H1 (cell line): Measurements from ENCODE around the gene SNX3. TPM values are rescaled to one million over a fixed set of nuclear protein-coding genes. Genes with fewer than 3 reads are reported as not detected.

ENCODE experiments used
- CTCF ChIA-PET: fragments of 300-600 bp; sonication (Branson Sonifier 250); formaldehyde crosslinking; loops from one replicate; lab custom pipeline; 2021; ENCODE audit not compliant: partially characterized antibody; lab: Charles Lee
- POLR2A ChIA-PET: fragments of 300-600 bp; sonication (Branson Sonifier 250); formaldehyde crosslinking; loops from one replicate; lab custom pipeline; 2021; ENCODE audit warnings: inconsistent platforms; ENCODE audit not compliant: partially characterized antibody; lab: Charles Lee
- DNase-seq, 2 experiments: peaks; one replicate each; pipeline versions ENCODE4 v3.0.0 to v3.0.0-alpha.2; 2010 to 2022; ENCODE audit warnings: low spot score in 2 of 2, low read depth in 1 of 2, mixed read lengths in 1 of 2
- FAIRE-seq: peaks from 2 replicates; lab custom pipeline; 2011; peaks lifted over from hg19 to GRCh38; lab: Jason Lieb, UNC
- H2AFZ ChIP-seq: 2 replicates; pipeline ENCODE4 v1.8.1; 2012; ENCODE audit warnings: low read length, inconsistent platforms
- H2AK5ac ChIP-seq: 2 replicates; pipeline ENCODE4 v1.6.1; 2013; ENCODE audit warnings: low read depth, low read length
- H2BK120ac ChIP-seq: replicated peaks from 2 replicates; pipeline ENCODE3; 2013; ENCODE audit warnings: low read depth, low read length, inconsistent platforms
- H2BK12ac ChIP-seq: 2 replicates; pipeline ENCODE4 v1.6.1; 2013; ENCODE audit warnings: low read depth, low read length
- H2BK15ac ChIP-seq: 2 replicates; pipeline ENCODE4 v1.6.1; 2013; ENCODE audit warnings: low read length
- H2BK20ac ChIP-seq: 2 replicates; pipeline ENCODE4 v1.6.1; 2013; ENCODE audit warnings: low read length
- H2BK5ac ChIP-seq: 2 replicates; pipeline ENCODE4 v1.6.1; 2013; ENCODE audit warnings: low read depth, low read length
- H3K14ac ChIP-seq: 2 replicates; pipeline ENCODE4 v1.6.1; 2013; ENCODE audit warnings: inconsistent platforms; ENCODE audit not compliant: insufficient read length
- H3K18ac ChIP-seq: 2 replicates; pipeline ENCODE4 v1.6.1; 2013; ENCODE audit warnings: low read length; ENCODE audit errors: extremely low read depth
- H3K23ac ChIP-seq: 2 replicates; pipeline ENCODE4 v1.6.1; 2013; ENCODE audit warnings: inconsistent platforms; ENCODE audit not compliant: insufficient read length
- H3K23me2 ChIP-seq: 2 replicates; pipeline ENCODE4 v1.6.1; 2013; ENCODE audit warnings: low read depth, low read length
- H3K27ac ChIP-seq: 2 replicates; pipeline ENCODE4 v1.6.1; 2011; ENCODE audit warnings: low read depth, low read length, inconsistent platforms
- H3K27me3 ChIP-seq, 4 experiments: replicated peaks in 1 of 4; 1 replicate in 1 of 4; 2 replicates in 3 of 4; pipeline versions ENCODE4 v1.6.1 to v1.8.1; 2011 to 2013; ENCODE audit warnings: low read length in 3 of 4, mild to moderate bottlenecking in 3 of 4, inconsistent platforms in 2 of 4, mixed read lengths in 2 of 4, moderate library complexity in 1 of 4; ENCODE audit not compliant: control insufficient read depth in 3 of 4, insufficient read depth in 3 of 4; ENCODE audit errors: extremely low read depth in 1 of 4
- H3K36me3 ChIP-seq, 4 experiments: 2 replicates each; pipeline versions ENCODE4 v1.6.1 to v1.8.1; 2011 to 2013; ENCODE audit warnings: mild to moderate bottlenecking in 4 of 4, low read length in 3 of 4, moderate library complexity in 2 of 4, control low read depth in 1 of 4, inconsistent platforms in 1 of 4; ENCODE audit not compliant: insufficient read depth in 4 of 4, control insufficient read depth in 2 of 4
- H3K4ac ChIP-seq: replicated peaks from 2 replicates; pipeline ENCODE3; 2013; ENCODE audit warnings: low read length, low read depth, mixed read lengths, inconsistent platforms; ENCODE audit not compliant: insufficient read length
- H3K4me1 ChIP-seq, 4 experiments: replicated peaks in 1 of 4; 1 replicate in 1 of 4; 2 replicates in 3 of 4; pipeline versions ENCODE4 v1.6.1 to v1.8.1; 2011 to 2013; ENCODE audit warnings: low read length in 3 of 4, inconsistent platforms in 2 of 4, mixed read lengths in 1 of 4; ENCODE audit not compliant: insufficient read depth in 4 of 4, control insufficient read depth in 3 of 4
- H3K4me2 ChIP-seq, 2 experiments: 2 replicates each; pipeline versions ENCODE4 v1.6.1 to v1.8.1; 2011 to 2013; ENCODE audit warnings: low read depth in 2 of 2, low read length in 2 of 2, control low read depth in 1 of 2, inconsistent platforms in 1 of 2, mild to moderate bottlenecking in 1 of 2; ENCODE audit not compliant: insufficient read depth in 1 of 2
- H3K4me3 ChIP-seq, 4 experiments: fragments of 200-600, 300-600 bp in 1 of 4; sonication (generic), shearing (Covaris generic), sonication (Bioruptor Twin) in 1 of 4; 2 replicates each; pipeline versions ENCODE4 v1.5.1 to v1.8.1; 2011 to 2016; ENCODE audit warnings: low read length in 4 of 4, low read depth in 3 of 4, control low read depth in 2 of 4, inconsistent platforms in 2 of 4, mild to moderate bottlenecking in 2 of 4, mixed read lengths in 1 of 4, moderate library complexity in 1 of 4; ENCODE audit not compliant: insufficient read depth in 2 of 4; ENCODE audit errors: extremely low read depth in 1 of 4
- H3K56ac ChIP-seq: replicated peaks from 2 replicates; pipeline ENCODE3; 2013; ENCODE audit warnings: low read depth, mild to moderate bottlenecking, mixed read lengths, low read length, inconsistent platforms; ENCODE audit not compliant: insufficient read length
- H3K79me1 ChIP-seq: 2 replicates; pipeline ENCODE4 v1.6.1; 2013; ENCODE audit warnings: low read depth, low read length, control low read depth
- H3K79me2 ChIP-seq, 2 experiments: 2 replicates each; pipeline versions ENCODE4 v1.6.1 to v1.8.1; 2012 to 2013; ENCODE audit warnings: low read length in 2 of 2, mild to moderate bottlenecking in 2 of 2, inconsistent platforms in 1 of 2; ENCODE audit not compliant: insufficient read depth in 2 of 2, control insufficient read depth in 1 of 2
- H3K9ac ChIP-seq, 4 experiments: replicated peaks in 1 of 4; 1 replicate in 1 of 4; 2 replicates in 3 of 4; pipeline versions ENCODE4 v1.6.1 to v1.8.1; 2011 to 2013; ENCODE audit warnings: low read depth in 3 of 4, low read length in 3 of 4, control low read depth in 2 of 4, mild to moderate bottlenecking in 2 of 4, moderate library complexity in 2 of 4, inconsistent platforms in 1 of 4; ENCODE audit errors: extremely low read depth in 1 of 4
- H3K9me3 ChIP-seq, 2 experiments: 2 replicates each; pipeline versions ENCODE4 v1.6.1 to v1.8.1; 2012 to 2013; ENCODE audit warnings: mild to moderate bottlenecking in 2 of 2, moderate library complexity in 2 of 2, control low read depth in 1 of 2, inconsistent platforms in 1 of 2, low read depth in 1 of 2, low read length in 1 of 2, mixed read lengths in 1 of 2; ENCODE audit not compliant: insufficient read depth in 2 of 2
- H4K20me1 ChIP-seq, 2 experiments: replicated peaks in 1 of 2; 2 replicates each; pipeline versions ENCODE3 to v1.8.1; 2011 to 2013; ENCODE audit warnings: inconsistent platforms in 2 of 2, low read length in 2 of 2, mild to moderate bottlenecking in 1 of 2; ENCODE audit not compliant: insufficient read depth in 2 of 2, control insufficient read depth in 1 of 2
- H4K5ac ChIP-seq: 2 replicates; pipeline ENCODE4 v1.6.1; 2013; ENCODE audit warnings: low read length, low read depth, mixed read lengths, inconsistent platforms; ENCODE audit not compliant: insufficient read length
- H4K8ac ChIP-seq: 2 replicates; pipeline ENCODE4 v1.8.0; 2013; ENCODE audit warnings: mild to moderate bottlenecking, moderate library complexity, low read length, inconsistent platforms; ENCODE audit not compliant: insufficient read depth; ENCODE audit errors: extremely low read depth
- H4K91ac ChIP-seq: replicated peaks from 2 replicates; pipeline ENCODE3; 2013; ENCODE audit warnings: low read length, mixed read lengths, inconsistent platforms; ENCODE audit not compliant: insufficient read length
- BACH1 ChIP-seq: IDR thresholded peaks from 2 replicates; pipeline ENCODE4 v1.6.1; 2012; ENCODE audit warnings: low read length, improper control_type of control experiment
- CBX5 ChIP-seq: fragments of 300-800, 300-1000 bp; sonication (generic); IDR thresholded peaks from 2 replicates; pipeline ENCODE4 v1.7.1; 2016; ENCODE audit warnings: antibody characterized with exemption, low read length, low read depth
- CEBPB ChIP-seq: IDR thresholded peaks from 2 replicates; pipeline ENCODE4 v1.6.1; 2012; ENCODE audit warnings: low read depth, low read length
- E2F6 ChIP-seq: IDR thresholded peaks from 2 replicates; pipeline ENCODE4 v1.6.1; 2012; ENCODE audit warnings: inconsistent platforms
- EGR1 ChIP-seq: IDR thresholded peaks from 2 replicates; pipeline ENCODE4 v1.6.1; 2011; ENCODE audit warnings: low read depth, low read length, borderline replicate concordance
- KDM4A ChIP-seq: IDR thresholded peaks from one replicate; pipeline ENCODE4 v1.7.1; 2012; ENCODE audit warnings: low read depth, mild to moderate bottlenecking, moderate library complexity, low read length, inconsistent platforms; ENCODE audit not compliant: severe bottlenecking
- KDM5A ChIP-seq: fragments of 200-600 bp; IDR thresholded peaks from 2 replicates; pipeline ENCODE4 v1.7.1; 2012; ENCODE audit warnings: mild to moderate bottlenecking, low read length, inconsistent platforms, mixed read lengths
- RFX5 ChIP-seq: IDR thresholded peaks from 2 replicates; pipeline ENCODE4 v1.6.1; 2011; ENCODE audit warnings: low read depth, low read length, improper control_type of control experiment, borderline replicate concordance
- SIRT6 ChIP-seq: IDR thresholded peaks from one replicate; pipeline ENCODE4 v1.7.1; 2012; ENCODE audit warnings: low read length, inconsistent platforms
- SP4 ChIP-seq: IDR thresholded peaks from 2 replicates; pipeline ENCODE4 v1.6.1; 2012; ENCODE audit warnings: low read length, inconsistent platforms
- SUZ12 ChIP-seq: fragments of 200-600 bp; sonication (generic); IDR thresholded peaks from 2 replicates; pipeline ENCODE4 v1.6.1; 2012; ENCODE audit warnings: mild to moderate bottlenecking, inconsistent platforms, low read length, moderate library complexity, mixed read lengths
- WGBS, 2 experiments: shearing (Covaris generic) in 1 of 2; methylation state at CpG; one replicate each; pipeline versions ENCODE4 v1.1.6 to v1.1.7; 2013 to 2015; ENCODE audit warnings: low lambda C conversion rate in 2 of 2, mixed read lengths in 2 of 2, inconsistent platforms in 1 of 2, low coverage in 1 of 2, missing lambda C conversion rate in 1 of 2; ENCODE audit not compliant: insufficient replicate concordance in 2 of 2, insufficient coverage in 1 of 2, insufficient read length in 1 of 2; ENCODE audit errors: extremely low coverage in 1 of 2, missing lambda C conversion rate in 1 of 2; 5-methylcytosine and 5-hydroxymethylcytosine counted together
- polyA plus RNA-seq, 7 experiments: library from polyadenylated mRNA; depleted of rRNA in 3 of 7; stranded (reverse) in 5 of 7; unstranded in 2 of 7; fragments of >200 nt in 5 of 7; fragments of 200-250 nt in 2 of 7; gene quantifications; 1 replicate in 5 of 7; 2 replicates in 1 of 7; 4 replicates in 1 of 7; pipeline versions ENCODE4 v1.2.1 to v1.2.3, GENCODE V29; 2011 to 2013; ENCODE audit warnings: missing spikeins in 2 of 7, mixed read lengths in 2 of 7
- total RNA-seq: library from RNA; stranded (reverse); fragmentation: NEBNext Ultra II Directional; extraction: Animal tissue kit (Norgen Biotek cat#: 25700); gene quantifications from 2 replicates; pipeline ENCODE4 v1.2.1, GENCODE V29; 2021
- TF ChIP-seq, protein P1 (sequence below): IDR thresholded peaks from 2 replicates; pipeline ENCODE4 v1.6.1; 2011; ENCODE audit warnings: low read depth, mild to moderate bottlenecking, low read length; ENCODE audit not compliant: insufficient read depth

The SNX3 gene
- total and polyA plus RNA-seq, 2 of the 8 experiments (the other 6 are each of a cell fraction or from before 2014, with no cell fraction given), result 72.5 to 150 TPM

- Histone ChIP-seq H2BK15ac (no peak overlapping the region), H3K18ac (no peak overlapping the region), H3K27ac (no peak overlapping the region), H3K56ac (no peak overlapping the region), H3K23ac (no peak overlapping the region), H3K36me3 (no peaks in the 10 kb centered on the region), H4K91ac (no peak overlapping the region), H3K23me2 (no peaks in the 10 kb centered on the region), H4K20me1 (no peaks in the 10 kb centered on the region), H2BK12ac (no peak overlapping the region), H3K4me3 (no peak overlapping the region), H3K14ac (no peak overlapping the region), H3K9ac (no peak overlapping the region), H2AFZ (no peak overlapping the region), H3K79me2 (0 out of 4 replicates have a peak, but pooled peaks cover 0 to 6% of the 10 kb centered on the region in 2 experiments), H3K79me1 (no peaks in the 10 kb centered on the region), H2BK120ac (no peak overlapping the region), H3K4me2 (no peak overlapping the region), H3K9me3 (no peaks in the 10 kb centered on the region), H4K5ac (no peak overlapping the region), H3K27me3 (no peaks in the 10 kb centered on the region), H3K4me1 (peaks cover 0 to 3% (median 0%) of the 10 kb centered on the region in 4 experiments; a peak in 1 of 7 replicates), H3K4ac (no peak overlapping the region), H4K8ac (no peak overlapping the region), H2BK5ac (no peak overlapping the region), H2AK5ac (no peak overlapping the region), H2BK20ac (no peak overlapping the region)
- ChIA-PET POLR2A (no interaction called here), CTCF (interaction anchor here (1.2 to 1.7 kb wide), 2 partner anchors 23 to 138 kb away, joined by 3 to 5 read pairs; no protein-coding TSS in a partner anchor)
- DNase-seq (no peak), FAIRE-seq (no peak)
- 83% methylated on average over 7 of the region's 8 CpGs; no CpG with 5 or more reads in 1 of the 2 experiments for WGBS, 2 experiments
- TF ChIP-seq BACH1 (no peak), RFX5 (no peak), KDM4A (no peak), CEBPB (no peak), SP4 (no peak), SIRT6 (no peak), CBX5 (no peak), KDM5A (no peak), EGR1 (no peak), SUZ12 (no peak), E2F6 (no peak)
- TF ChIP-seq, protein P1, sequence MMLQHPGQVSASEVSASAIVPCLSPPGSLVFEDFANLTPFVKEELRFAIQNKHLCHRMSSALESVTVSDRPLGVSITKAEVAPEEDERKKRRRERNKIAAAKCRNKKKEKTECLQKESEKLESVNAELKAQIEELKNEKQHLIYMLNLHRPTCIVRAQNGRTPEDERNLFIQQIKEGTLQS, result no peak
These were observed 32.4 kb downstream of the SNX3 start for GRCh38 chr6:108228416-108228815.
